H1 (cell line): Measurements from ENCODE around the gene PSMA5. TPM values are rescaled to one million over a fixed set of nuclear protein-coding genes. Genes with fewer than 3 reads are reported as not detected.

ENCODE experiments used
- CTCF ChIA-PET: fragments of 300-600 bp; sonication (Branson Sonifier 250); formaldehyde crosslinking; loops from one replicate; lab custom pipeline; 2021; ENCODE audit not compliant: partially characterized antibody; lab: Charles Lee
- POLR2A ChIA-PET: fragments of 300-600 bp; sonication (Branson Sonifier 250); formaldehyde crosslinking; loops from one replicate; lab custom pipeline; 2021; ENCODE audit warnings: inconsistent platforms; ENCODE audit not compliant: partially characterized antibody; lab: Charles Lee
- DNase-seq, 2 experiments: peaks; one replicate each; pipeline versions ENCODE4 v3.0.0 to v3.0.0-alpha.2; 2010 to 2022; ENCODE audit warnings: low spot score in 2 of 2, low read depth in 1 of 2, mixed read lengths in 1 of 2
- FAIRE-seq: peaks from 2 replicates; lab custom pipeline; 2011; peaks lifted over from hg19 to GRCh38; lab: Jason Lieb, UNC
- H2AFZ ChIP-seq: 2 replicates; pipeline ENCODE4 v1.8.1; 2012; ENCODE audit warnings: low read length, inconsistent platforms
- H2AK5ac ChIP-seq: 2 replicates; pipeline ENCODE4 v1.6.1; 2013; ENCODE audit warnings: low read depth, low read length
- H2BK120ac ChIP-seq: replicated peaks from 2 replicates; pipeline ENCODE3; 2013; ENCODE audit warnings: low read depth, low read length, inconsistent platforms
- H2BK12ac ChIP-seq: 2 replicates; pipeline ENCODE4 v1.6.1; 2013; ENCODE audit warnings: low read depth, low read length
- H2BK15ac ChIP-seq: 2 replicates; pipeline ENCODE4 v1.6.1; 2013; ENCODE audit warnings: low read length
- H2BK20ac ChIP-seq: 2 replicates; pipeline ENCODE4 v1.6.1; 2013; ENCODE audit warnings: low read length
- H2BK5ac ChIP-seq: 2 replicates; pipeline ENCODE4 v1.6.1; 2013; ENCODE audit warnings: low read depth, low read length
- H3K14ac ChIP-seq: 2 replicates; pipeline ENCODE4 v1.6.1; 2013; ENCODE audit warnings: inconsistent platforms; ENCODE audit not compliant: insufficient read length
- H3K18ac ChIP-seq: 2 replicates; pipeline ENCODE4 v1.6.1; 2013; ENCODE audit warnings: low read length; ENCODE audit errors: extremely low read depth
- H3K23ac ChIP-seq: 2 replicates; pipeline ENCODE4 v1.6.1; 2013; ENCODE audit warnings: inconsistent platforms; ENCODE audit not compliant: insufficient read length
- H3K23me2 ChIP-seq: 2 replicates; pipeline ENCODE4 v1.6.1; 2013; ENCODE audit warnings: low read depth, low read length
- H3K27ac ChIP-seq: 2 replicates; pipeline ENCODE4 v1.6.1; 2011; ENCODE audit warnings: low read depth, low read length, inconsistent platforms
- H3K27me3 ChIP-seq, 4 experiments: replicated peaks in 1 of 4; 1 replicate in 1 of 4; 2 replicates in 3 of 4; pipeline versions ENCODE4 v1.6.1 to v1.8.1; 2011 to 2013; ENCODE audit warnings: low read length in 3 of 4, mild to moderate bottlenecking in 3 of 4, inconsistent platforms in 2 of 4, mixed read lengths in 2 of 4, moderate library complexity in 1 of 4; ENCODE audit not compliant: control insufficient read depth in 3 of 4, insufficient read depth in 3 of 4; ENCODE audit errors: extremely low read depth in 1 of 4
- H3K36me3 ChIP-seq, 4 experiments: 2 replicates each; pipeline versions ENCODE4 v1.6.1 to v1.8.1; 2011 to 2013; ENCODE audit warnings: mild to moderate bottlenecking in 4 of 4, low read length in 3 of 4, moderate library complexity in 2 of 4, control low read depth in 1 of 4, inconsistent platforms in 1 of 4; ENCODE audit not compliant: insufficient read depth in 4 of 4, control insufficient read depth in 2 of 4
- H3K4ac ChIP-seq: replicated peaks from 2 replicates; pipeline ENCODE3; 2013; ENCODE audit warnings: low read length, low read depth, mixed read lengths, inconsistent platforms; ENCODE audit not compliant: insufficient read length
- H3K4me1 ChIP-seq, 4 experiments: replicated peaks in 1 of 4; 1 replicate in 1 of 4; 2 replicates in 3 of 4; pipeline versions ENCODE4 v1.6.1 to v1.8.1; 2011 to 2013; ENCODE audit warnings: low read length in 3 of 4, inconsistent platforms in 2 of 4, mixed read lengths in 1 of 4; ENCODE audit not compliant: insufficient read depth in 4 of 4, control insufficient read depth in 3 of 4
- H3K4me2 ChIP-seq, 2 experiments: 2 replicates each; pipeline versions ENCODE4 v1.6.1 to v1.8.1; 2011 to 2013; ENCODE audit warnings: low read depth in 2 of 2, low read length in 2 of 2, control low read depth in 1 of 2, inconsistent platforms in 1 of 2, mild to moderate bottlenecking in 1 of 2; ENCODE audit not compliant: insufficient read depth in 1 of 2
- H3K4me3 ChIP-seq, 4 experiments: fragments of 200-600, 300-600 bp in 1 of 4; sonication (generic), shearing (Covaris generic), sonication (Bioruptor Twin) in 1 of 4; 2 replicates each; pipeline versions ENCODE4 v1.5.1 to v1.8.1; 2011 to 2016; ENCODE audit warnings: low read length in 4 of 4, low read depth in 3 of 4, control low read depth in 2 of 4, inconsistent platforms in 2 of 4, mild to moderate bottlenecking in 2 of 4, mixed read lengths in 1 of 4, moderate library complexity in 1 of 4; ENCODE audit not compliant: insufficient read depth in 2 of 4; ENCODE audit errors: extremely low read depth in 1 of 4
- H3K56ac ChIP-seq: replicated peaks from 2 replicates; pipeline ENCODE3; 2013; ENCODE audit warnings: low read depth, mild to moderate bottlenecking, mixed read lengths, low read length, inconsistent platforms; ENCODE audit not compliant: insufficient read length
- H3K79me1 ChIP-seq: 2 replicates; pipeline ENCODE4 v1.6.1; 2013; ENCODE audit warnings: low read depth, low read length, control low read depth
- H3K79me2 ChIP-seq, 2 experiments: 2 replicates each; pipeline versions ENCODE4 v1.6.1 to v1.8.1; 2012 to 2013; ENCODE audit warnings: low read length in 2 of 2, mild to moderate bottlenecking in 2 of 2, inconsistent platforms in 1 of 2; ENCODE audit not compliant: insufficient read depth in 2 of 2, control insufficient read depth in 1 of 2
- H3K9ac ChIP-seq, 4 experiments: replicated peaks in 1 of 4; 1 replicate in 1 of 4; 2 replicates in 3 of 4; pipeline versions ENCODE4 v1.6.1 to v1.8.1; 2011 to 2013; ENCODE audit warnings: low read depth in 3 of 4, low read length in 3 of 4, control low read depth in 2 of 4, mild to moderate bottlenecking in 2 of 4, moderate library complexity in 2 of 4, inconsistent platforms in 1 of 4; ENCODE audit errors: extremely low read depth in 1 of 4
- H3K9me3 ChIP-seq, 2 experiments: 2 replicates each; pipeline versions ENCODE4 v1.6.1 to v1.8.1; 2012 to 2013; ENCODE audit warnings: mild to moderate bottlenecking in 2 of 2, moderate library complexity in 2 of 2, control low read depth in 1 of 2, inconsistent platforms in 1 of 2, low read depth in 1 of 2, low read length in 1 of 2, mixed read lengths in 1 of 2; ENCODE audit not compliant: insufficient read depth in 2 of 2
- H4K20me1 ChIP-seq, 2 experiments: replicated peaks in 1 of 2; 2 replicates each; pipeline versions ENCODE3 to v1.8.1; 2011 to 2013; ENCODE audit warnings: inconsistent platforms in 2 of 2, low read length in 2 of 2, mild to moderate bottlenecking in 1 of 2; ENCODE audit not compliant: insufficient read depth in 2 of 2, control insufficient read depth in 1 of 2
- H4K5ac ChIP-seq: 2 replicates; pipeline ENCODE4 v1.6.1; 2013; ENCODE audit warnings: low read length, low read depth, mixed read lengths, inconsistent platforms; ENCODE audit not compliant: insufficient read length
- H4K8ac ChIP-seq: 2 replicates; pipeline ENCODE4 v1.8.0; 2013; ENCODE audit warnings: mild to moderate bottlenecking, moderate library complexity, low read length, inconsistent platforms; ENCODE audit not compliant: insufficient read depth; ENCODE audit errors: extremely low read depth
- H4K91ac ChIP-seq: replicated peaks from 2 replicates; pipeline ENCODE3; 2013; ENCODE audit warnings: low read length, mixed read lengths, inconsistent platforms; ENCODE audit not compliant: insufficient read length
- ASH2L ChIP-seq: fragments of 200-600, 300-600 bp; sonication (generic); IDR thresholded peaks from one replicate; pipeline ENCODE4 v1.7.1; 2017; ENCODE audit warnings: low read length
- CHD2 ChIP-seq: IDR thresholded peaks from 2 replicates; pipeline ENCODE4 v1.6.1; 2012; ENCODE audit warnings: low read length, improper control_type of control experiment
- CREB1 ChIP-seq: IDR thresholded peaks from 2 replicates; pipeline ENCODE4 v1.6.1; 2012; ENCODE audit warnings: inconsistent platforms
- EP300 ChIP-seq, 2 experiments: IDR thresholded peaks; 1 replicate in 1 of 2; 2 replicates in 1 of 2; pipeline ENCODE4 v1.6.1; 2011 to 2012; ENCODE audit warnings: low read depth in 2 of 2, low read length in 2 of 2, mild to moderate bottlenecking in 2 of 2, borderline replicate concordance in 1 of 2, inconsistent platforms in 1 of 2, moderate library complexity in 1 of 2
- HDAC6 ChIP-seq: IDR thresholded peaks from one replicate; pipeline ENCODE4 v1.7.1; 2012; ENCODE audit warnings: low read depth, mild to moderate bottlenecking, inconsistent platforms, low read length, moderate library complexity
- MAFK ChIP-seq: IDR thresholded peaks from 2 replicates; pipeline ENCODE4 v1.6.1; 2012; ENCODE audit warnings: low read depth, mild to moderate bottlenecking, improper control_type of control experiment, low read length
- SP4 ChIP-seq: IDR thresholded peaks from 2 replicates; pipeline ENCODE4 v1.6.1; 2012; ENCODE audit warnings: low read length, inconsistent platforms
- SUZ12 ChIP-seq: fragments of 200-600 bp; sonication (generic); IDR thresholded peaks from 2 replicates; pipeline ENCODE4 v1.6.1; 2012; ENCODE audit warnings: mild to moderate bottlenecking, inconsistent platforms, low read length, moderate library complexity, mixed read lengths
- WGBS, 2 experiments: shearing (Covaris generic) in 1 of 2; methylation state at CpG; one replicate each; pipeline versions ENCODE4 v1.1.6 to v1.1.7; 2013 to 2015; ENCODE audit warnings: low lambda C conversion rate in 2 of 2, mixed read lengths in 2 of 2, inconsistent platforms in 1 of 2, low coverage in 1 of 2, missing lambda C conversion rate in 1 of 2; ENCODE audit not compliant: insufficient replicate concordance in 2 of 2, insufficient coverage in 1 of 2, insufficient read length in 1 of 2; ENCODE audit errors: extremely low coverage in 1 of 2, missing lambda C conversion rate in 1 of 2; 5-methylcytosine and 5-hydroxymethylcytosine counted together
- long read RNA-seq, 2 experiments: library from RNA in 1 of 2; library from capped mRNA in 1 of 2; stranded (forward); transcript quantifications; one replicate each; pipeline ENCODE4 v2.0.0, GENCODE V29; 2021; ENCODE audit warnings: inconsistent platforms in 1 of 2
- polyA minus RNA-seq, 3 experiments: library from RNA; depleted of rRNA, polyadenylated mRNA; stranded (reverse); fragments of >200 nt; gene quantifications; 1 replicate in 2 of 3; 2 replicates in 1 of 3; pipeline ENCODE4 v1.2.3, GENCODE V29; 2011
- polyA plus RNA-seq, 7 experiments: library from polyadenylated mRNA; depleted of rRNA in 3 of 7; stranded (reverse) in 5 of 7; unstranded in 2 of 7; fragments of >200 nt in 5 of 7; fragments of 200-250 nt in 2 of 7; gene quantifications; 1 replicate in 5 of 7; 2 replicates in 1 of 7; 4 replicates in 1 of 7; pipeline versions ENCODE4 v1.2.1 to v1.2.3, GENCODE V29; 2011 to 2013; ENCODE audit warnings: missing spikeins in 2 of 7, mixed read lengths in 2 of 7
- total RNA-seq: library from RNA; stranded (reverse); fragmentation: NEBNext Ultra II Directional; extraction: Animal tissue kit (Norgen Biotek cat#: 25700); gene quantifications from 2 replicates; pipeline ENCODE4 v1.2.1, GENCODE V29; 2021

Gene PSMA5
- total RNA-seq = 147 and 166 TPM in 2 replicates
- polyA plus RNA-seq (2011; rRNA removed) = 73.3 and 140 TPM in 2 replicates
- 127 TPM for polyA plus RNA-seq (2011; cell fraction: cytosol; rRNA removed)
- 46.0 TPM for polyA plus RNA-seq (2011; cell fraction: nucleus; rRNA removed)
- 126 to 142 TPM (median 133 TPM) in 4 replicates for polyA plus RNA-seq (2012, experiment 1 of 2)
- 31.6 TPM for polyA plus RNA-seq (2012, experiment 2 of 2)
- 76.2 TPM for polyA plus RNA-seq (2013, experiment 1 of 2)
- 73.7 TPM for polyA plus RNA-seq (2013, experiment 2 of 2)
- 84.5 and 90.3 TPM in 2 replicates for polyA minus RNA-seq (2011; rRNA and poly(A)+ RNA removed)
- polyA minus RNA-seq (2011; cell fraction: cytosol; rRNA and poly(A)+ RNA removed) = 60.9 TPM
- polyA minus RNA-seq (2011; cell fraction: nucleus; rRNA and poly(A)+ RNA removed) = 26.5 TPM
- long read RNA-seq, experiment 1, transcript PSMA5-201 (9 exons, 3,729 nt) = major isoform, 143 of 275 reads
- long read RNA-seq, experiment 1, partial matches to known transcripts = 78 of 275 reads
- long read RNA-seq, experiment 1, other reads (novel, unspliced or antisense) = 54 of 275 reads
- long read RNA-seq, experiment 2, transcript PSMA5-201 (9 exons, 3,729 nt) = major isoform, 672 of 799 reads
- long read RNA-seq, experiment 2, partial matches to known transcripts = 19 of 799 reads
- long read RNA-seq, experiment 2, other reads (novel, unspliced or antisense) = 107 of 799 reads

GRCh38 chr1:109426281-109427170, at the start of gene PSMA5:
PSMA5 (minus strand) TSS chr1:109426448; CDS start chr1:109426330, 118 bp downstream.
- Histone ChIP-seq H2BK12ac (no peak within 1 kb of the TSS; the same call in 1 of the 2 replicates), H4K5ac (peak within 1 kb of the TSS; percentile 55), H3K4ac (no peak within 1 kb of the TSS), H3K14ac (no peak within 1 kb of the TSS), H3K4me1 (no peaks in the 10 kb centered on the region; a peak in 1 of 7 replicates), H2BK20ac (no peak within 1 kb of the TSS), H3K27me3 (no peaks in the 10 kb centered on the region), H2BK15ac (no peak within 1 kb of the TSS), H3K27ac (peak within 1 kb of the TSS; percentile 78), H4K20me1 (peaks cover 6% of the 10 kb centered on the region in 2 experiments), H2AFZ (peak within 1 kb of the TSS; percentile 18; the same call in 1 of the 2 replicates), H2BK120ac (no peak within 1 kb of the TSS), H3K18ac (peak within 1 kb of the TSS; percentile 74; the same call in 1 of the 2 replicates), H3K9ac (peak within 1 kb of the TSS; percentile 78 to 91 (median 80)), H3K9me3 (no peaks in the 10 kb centered on the region), H4K91ac (no peak within 1 kb of the TSS), H3K23ac (no peak within 1 kb of the TSS), H3K4me2 (peak within 1 kb of the TSS; percentile 65 to 93), H4K8ac (peak within 1 kb of the TSS; percentile 90; the same call in 1 of the 2 replicates), H3K56ac (peak within 1 kb of the TSS; percentile 22), H3K23me2 (no peaks in the 10 kb centered on the region; the same call in none of the 2 replicates), H3K79me1 (peaks cover 2% of the 10 kb centered on the region; the same call in 1 of the 2 replicates), H2AK5ac (no peak within 1 kb of the TSS), H3K36me3 (peaks cover 0 to 2% (median under 1%) of the 10 kb centered on the region in 4 experiments; a peak in 1 of 8 replicates), H3K4me3 (peak within 1 kb of the TSS; percentile 80 to 99 (median 95)), H2BK5ac (peak within 1 kb of the TSS; percentile 68), H3K79me2 (peaks cover 12 to 50% of the 10 kb centered on the region in 2 experiments)
- POLR2A ChIA-PET = interaction anchor here (0.6 to 2.5 kb wide), 12 partner anchors 19 to 104 kb away, joined by 3 to 12 read pairs (median 3); partner anchors contain the start of genes ATXN7L2 and SORT1
- WGBS, 2 experiments = 2% methylated on average over 44 of the region's 50 CpGs; no CpG with 5 or more reads in 1 of the 2 experiments
- CTCF ChIA-PET = interaction anchor here (0.6 to 4.8 kb wide), 9 partner anchors 9 to 107 kb away, joined by 3 to 34 read pairs (median 4); no protein-coding TSS in a partner anchor
- peak; percentile 88 to 94 for DNase-seq
- FAIRE-seq = peak; percentile 70
- TF ChIP-seq CHD2 (peak; percentile 82), SUZ12 (no peak), ASH2L (peak; percentile 72), HDAC6 (no peak), EP300 (IDR thresholded peaks at IDR 0.05; ENCODE audit: borderline replicate concordance in 1 of 2, low read depth in 2 of 2, low read length in 2 of 2) (no peak), CREB1 (peak; percentile 20), SP4 (no peak), MAFK (0 out of 2 replicates have a peak, but pooled peaks have one; percentile 1)
